NCI-H128 (cell line): Measurements from ENCODE around the gene SUSD3.

Experiments used
- DNase-seq: peaks from one replicate; lab custom pipeline; 2025; ENCODE audit not compliant: unreplicated experiment; lab: John Stamatoyannopoulos, UW

Gene SUSD3

GRCh38 chr9:93051680-93052089, 6.8 kb upstream of the SUSD3 start:
- no peak for DNase-seq

DNA sequence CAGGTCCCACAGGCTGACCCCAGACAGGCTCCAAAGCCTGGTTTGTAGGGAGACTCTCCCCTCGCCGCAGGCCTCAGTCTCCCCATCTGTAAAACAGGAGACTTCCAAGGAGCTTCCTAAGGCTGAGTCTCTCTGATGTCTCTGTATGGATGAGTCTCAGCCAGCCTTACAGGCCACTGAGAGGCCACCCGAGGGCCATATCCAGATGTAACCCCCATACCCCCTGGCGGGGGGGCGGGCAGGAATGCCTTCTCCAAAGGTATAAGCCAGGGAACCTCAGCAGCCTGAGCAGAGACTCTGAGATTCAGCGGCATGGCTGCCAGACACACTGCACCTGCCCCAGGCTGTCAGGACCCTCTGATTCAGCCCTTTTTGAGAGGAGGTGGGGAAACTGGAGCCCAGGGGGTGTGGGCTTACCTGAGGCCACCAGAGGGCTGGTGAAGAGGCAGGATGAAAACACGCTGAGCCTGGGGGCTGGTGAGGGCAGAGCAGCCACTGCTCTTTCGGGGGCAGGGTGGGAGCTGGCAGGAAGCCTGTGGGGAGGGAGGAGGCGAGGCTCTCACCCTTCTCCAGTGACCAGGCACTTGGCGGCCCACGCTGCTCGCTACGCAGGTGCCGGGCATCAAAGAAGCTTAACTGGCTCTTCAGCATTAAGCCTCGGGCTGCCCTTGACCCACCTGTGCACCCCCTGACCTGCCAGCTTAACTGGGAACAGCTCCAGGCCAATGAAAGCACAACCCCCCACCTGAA, 5.5 kb upstream of the SUSD3 start:
- no peak for DNase-seq

GRCh38 chr9:93053781-93054331, 4.6 kb upstream of the SUSD3 start:
- no peak for DNase-seq

DNA sequence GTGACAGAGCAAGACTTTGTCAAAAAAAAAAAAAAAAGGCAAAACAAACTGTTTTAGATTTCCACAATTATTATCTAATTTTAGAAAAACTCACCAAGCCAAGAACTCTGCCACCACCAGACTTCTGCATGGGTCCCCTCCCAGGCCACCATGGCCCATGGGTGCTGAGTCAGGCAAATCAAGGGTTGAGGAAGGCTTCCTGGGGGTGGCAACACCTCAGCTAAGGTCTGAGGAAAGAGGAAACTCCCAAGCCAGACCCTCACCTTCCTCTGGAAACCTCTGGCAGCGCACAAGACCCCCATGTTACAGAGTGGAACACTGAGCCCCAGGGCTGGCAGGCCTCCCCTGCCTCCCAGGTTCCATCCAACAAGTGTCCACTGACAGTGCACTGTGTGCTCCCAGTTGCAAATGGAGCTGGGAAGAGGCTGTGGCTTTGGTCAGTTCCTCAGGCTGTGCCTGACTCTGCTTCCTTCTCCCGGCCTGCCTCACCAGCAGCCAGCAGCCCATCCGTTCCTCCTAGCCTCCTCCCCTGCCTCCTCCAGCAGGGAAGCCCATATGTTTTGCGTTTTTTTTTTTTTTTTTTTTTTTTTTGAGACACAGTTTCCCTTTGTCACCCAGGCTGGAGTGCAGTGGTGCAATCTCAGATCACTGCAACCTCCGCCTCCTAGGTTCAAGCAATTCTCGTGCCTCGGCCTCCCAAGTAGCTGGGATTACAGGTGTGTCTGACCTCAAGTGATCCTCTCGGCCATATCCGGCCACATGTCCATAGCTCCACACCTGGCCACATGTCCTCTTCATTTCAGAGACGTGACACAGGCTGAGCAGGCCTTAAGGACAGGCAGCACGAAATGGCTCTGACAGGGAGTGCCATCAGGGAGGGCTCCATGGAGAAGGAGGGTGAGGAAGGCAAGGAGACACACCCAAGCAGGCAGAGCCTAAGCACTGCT, 3.5 kb upstream of the SUSD3 start:
- DNase-seq: no peak

- no peak for DNase-seq
These were observed 1.3 kb upstream of the SUSD3 start for GRCh38 chr9:93057042-93057702.

GRCh38 chr9:93057703-93058354, 672 bp upstream of the SUSD3 start:
- no peak for DNase-seq

DNA sequence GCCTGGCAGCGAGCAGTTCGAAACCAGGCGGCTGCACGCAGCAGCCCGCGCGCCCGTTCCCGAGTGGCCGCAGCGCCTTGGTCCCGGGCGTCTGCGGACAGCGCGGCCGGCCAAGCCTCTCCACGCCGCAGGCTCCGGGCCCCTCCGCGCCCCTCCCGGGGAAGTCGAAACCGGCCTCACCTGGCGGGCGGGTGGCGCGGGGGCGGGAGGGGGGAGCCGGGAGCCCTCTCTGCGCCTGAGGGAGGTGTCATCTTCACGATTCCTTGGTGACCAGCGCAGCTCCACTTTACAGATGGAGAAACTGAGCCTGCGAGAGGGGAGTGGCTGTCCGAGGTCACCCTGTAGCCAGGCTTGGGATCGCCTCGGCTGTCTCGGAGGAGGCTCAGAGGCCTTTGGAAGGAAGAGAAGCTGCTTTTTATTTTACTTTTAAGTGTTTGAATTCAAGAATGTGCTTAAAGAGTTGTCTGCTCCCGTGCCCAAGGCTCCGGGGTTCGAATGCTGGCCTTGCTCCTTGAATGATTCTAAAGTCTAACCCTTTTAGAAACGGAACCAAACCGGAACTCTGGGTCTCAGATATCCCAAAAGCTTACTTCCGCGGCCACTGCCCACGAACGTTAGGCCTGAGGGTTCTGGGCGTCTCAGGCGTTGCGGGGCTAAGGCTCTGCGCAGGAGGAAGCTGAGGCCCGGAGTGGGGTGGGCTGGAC, 662 bp downstream of the SUSD3 start:
- DNase-seq: no peak

DNA sequence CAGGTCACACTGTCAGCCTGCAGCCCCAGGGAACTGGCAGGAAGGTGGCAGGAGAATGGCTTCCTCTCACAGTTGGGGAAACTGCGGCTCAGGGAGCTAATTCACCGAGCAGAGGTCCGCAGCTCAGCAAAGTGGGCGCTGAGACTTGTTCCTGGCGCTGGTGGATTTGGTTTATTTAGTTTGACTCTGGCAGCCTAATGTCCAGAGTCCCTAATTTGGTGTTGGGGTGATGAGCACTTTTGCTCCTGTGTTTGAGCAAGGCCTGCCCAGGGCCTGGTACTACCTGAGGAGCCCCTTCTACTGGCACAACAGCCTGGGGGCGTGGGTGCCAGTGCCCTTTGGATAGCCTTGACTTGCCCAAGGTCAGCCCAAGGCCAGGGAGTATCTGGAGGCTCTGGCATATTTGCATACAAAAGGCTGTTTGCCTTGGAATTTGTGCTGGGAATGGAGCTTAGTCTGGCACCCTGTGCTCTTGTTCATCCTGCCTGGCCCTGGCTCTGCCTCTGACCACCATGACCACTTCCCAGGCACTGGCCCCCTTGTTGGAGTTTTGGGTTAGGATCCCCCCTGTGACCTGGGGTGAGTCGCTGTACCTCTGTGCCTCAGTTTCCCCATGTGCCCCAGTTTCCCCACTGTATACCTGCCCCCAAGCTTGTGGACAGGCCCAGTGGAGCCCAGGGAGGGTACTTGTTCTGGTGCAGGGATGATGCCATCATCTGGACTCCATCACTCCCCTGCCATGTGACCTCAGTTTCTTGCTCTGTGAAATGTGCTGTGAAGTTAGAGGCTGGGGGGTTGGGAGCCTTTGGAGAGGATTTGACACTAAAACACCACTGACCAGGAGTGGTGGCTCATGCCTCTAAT, 1.4 kb downstream of the SUSD3 start:
- DNase-seq: no peak

GRCh38 chr9:93060746-93061259, 2.3 kb downstream of the SUSD3 start:
- no peak for DNase-seq

DNA sequence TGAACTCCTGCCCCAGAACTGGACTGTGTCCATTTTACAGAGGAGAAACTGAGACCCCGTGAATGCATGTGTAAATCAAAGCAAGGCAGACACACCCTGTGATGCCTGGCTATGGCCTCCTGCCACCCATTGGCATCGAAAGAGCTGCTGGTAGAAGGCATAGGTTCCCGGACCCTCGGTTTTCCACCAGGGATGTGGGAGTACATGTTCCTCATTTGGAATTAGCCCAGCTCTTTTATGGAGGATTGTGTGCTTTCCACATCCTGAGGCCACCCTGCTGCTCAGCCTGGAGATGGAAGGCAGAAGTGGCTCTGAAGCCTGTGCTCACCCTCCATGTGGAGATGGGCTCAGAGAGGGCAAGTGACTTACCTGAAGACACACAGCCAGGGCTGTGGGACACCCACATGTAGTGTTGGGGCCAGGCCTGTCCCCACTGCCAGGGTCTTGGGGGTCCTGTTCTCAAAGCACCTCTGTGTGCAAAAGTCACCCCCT, 2.8 kb downstream of the SUSD3 start:
- DNase-seq: no peak

- no peak for DNase-seq
These were observed 3.6 kb downstream of the SUSD3 start for GRCh38 chr9:93061791-93062763.

GRCh38 chr9:93064392-93065134, 6.1 kb downstream of the SUSD3 start:
- no peak for DNase-seq

GRCh38 chr9:93065135-93065720, 6.7 kb downstream of the SUSD3 start:
- DNase-seq: no peak

DNA sequence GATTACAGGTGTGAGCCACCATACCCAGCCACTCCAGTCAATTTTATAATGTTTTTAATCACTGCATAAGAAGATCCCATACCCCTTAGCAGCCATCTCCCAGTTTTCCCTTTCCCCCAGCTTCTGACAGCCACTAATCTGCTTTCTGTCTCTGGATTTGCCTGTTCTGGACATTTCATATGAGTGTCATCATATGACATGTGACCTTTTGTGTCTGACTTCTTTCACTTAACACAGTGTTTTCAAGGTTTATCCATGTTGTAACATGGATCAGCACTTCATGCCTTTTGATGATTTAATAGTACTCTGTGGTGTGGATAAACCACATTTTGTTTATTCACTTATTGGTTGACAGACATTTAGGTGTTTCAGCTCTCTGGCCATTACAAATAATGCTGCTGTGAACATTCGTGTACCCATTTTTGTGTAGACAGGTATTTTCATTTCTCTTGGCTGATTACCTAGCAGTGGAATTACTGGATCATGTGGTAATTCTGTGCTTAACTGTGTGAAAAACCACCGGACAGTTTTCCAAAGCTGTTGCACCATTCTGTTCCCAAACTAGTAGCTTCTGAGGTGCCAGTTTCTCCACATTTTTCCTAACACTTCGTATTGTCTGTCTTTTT, 8.6 kb downstream of the SUSD3 start:
- DNase-seq: no peak

DNA sequence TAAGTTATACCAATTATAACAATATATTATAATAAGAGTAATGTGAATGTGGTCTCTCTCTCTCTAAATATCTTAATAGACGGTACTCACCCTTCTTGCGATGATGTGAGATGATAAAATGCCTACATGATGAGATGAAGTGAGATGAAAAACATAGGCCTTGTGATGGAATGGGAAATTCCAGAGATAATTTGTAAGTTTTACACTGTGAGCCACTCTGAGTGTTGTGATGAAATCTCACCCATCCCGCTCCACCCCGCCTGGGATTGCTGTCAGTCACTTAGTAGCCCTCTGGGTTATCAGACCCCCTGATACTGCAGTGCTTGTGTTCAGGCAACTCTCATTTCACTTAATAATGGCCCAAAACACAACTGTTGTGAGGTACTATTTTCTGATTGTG, 10.5 kb downstream of the SUSD3 start:
- DNase-seq: no peak

- DNase-seq: no peak
These were observed 13.0 kb downstream of the SUSD3 start for GRCh38 chr9:93071464-93071863.
